ENCODE data around the gene QKI. TPM values are rescaled to one million over a fixed set of nuclear protein-coding genes. Genes with fewer than 3 reads are reported as not detected.
"Not testable (repeated sequence)": the region's sequence is repeated elsewhere in the genome, so short reads cannot be mapped to it uniquely, and the experiment has no call there.

QKI gene
- polyA plus RNA-seq, 1 donor (not counting 4 experiments of a cell fraction or from before 2014, with no cell fraction given): 53.3 TPM

DNA sequence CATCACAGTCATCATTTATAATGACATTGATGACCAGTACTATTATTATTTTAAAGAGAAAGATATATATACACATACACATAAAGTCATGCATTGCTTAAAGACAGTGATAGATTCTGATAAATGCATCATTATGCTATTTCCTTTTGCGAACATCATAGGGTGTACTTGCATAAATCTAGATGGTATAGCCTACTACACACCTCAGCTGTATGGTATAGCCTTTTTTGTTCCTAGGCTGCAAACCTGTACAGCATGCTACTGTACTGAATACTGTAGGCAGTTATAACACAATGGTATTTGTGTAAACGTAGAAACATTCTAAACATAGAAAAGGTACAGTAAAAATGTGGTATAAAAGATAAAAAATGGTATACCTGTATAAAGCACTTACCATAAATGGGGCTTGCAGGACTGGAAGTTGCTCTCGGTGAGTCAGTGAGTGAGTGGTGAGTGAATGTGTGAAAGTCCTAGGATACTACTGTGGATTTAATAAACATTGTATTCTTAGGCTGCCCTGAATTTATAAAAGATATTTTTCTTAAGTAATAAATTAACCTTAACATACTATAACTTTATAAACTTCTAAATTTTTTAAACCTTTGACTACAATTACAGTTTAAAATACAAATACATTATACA is 23.9 kb downstream of the QKI start:
- FAIRE-seq: peak; percentile 13
- dilution Hi-C loops (cut with MboI; ENCODE audit: extremely low pct_ligation_motif_present, low sequenced_read_pairs): no loop called here
- no peaks in the 10 kb centered on the region for H3K9me3 ChIP-seq (ENCODE audit: control insufficient read depth, low read depth, low read length)
- H2AFZ ChIP-seq (ENCODE audit: control insufficient read depth, low read length): no peak overlapping the region
- no peak overlapping the region for H3K4me3 ChIP-seq (ENCODE audit: control insufficient read depth in 2 of 3, extremely low read depth in 1 of 3, insufficient read depth in 2 of 3, low read depth in 1 of 3, low read length in 3 of 3)
- no peaks in the 10 kb centered on the region for H3K27me3 ChIP-seq (ENCODE audit: control insufficient read depth, extremely low read depth, insufficient read depth, low read length)
- peaks cover 12% of the 10 kb centered on the region for H4K20me1 ChIP-seq (ENCODE audit: control insufficient read depth, extremely low read depth, insufficient read depth, low read length)
- H3K36me3 ChIP-seq (ENCODE audit: control insufficient read depth in 2 of 2, extremely low read depth in 1 of 2, insufficient read depth in 2 of 2, low read length in 2 of 2): no peaks in the 10 kb centered on the region
- H3K9me1 ChIP-seq (ENCODE audit: control insufficient read depth, extremely low read depth, insufficient read depth, low read length): peaks cover 4% of the 10 kb centered on the region
- TF ChIP-seq, protein P1, sequence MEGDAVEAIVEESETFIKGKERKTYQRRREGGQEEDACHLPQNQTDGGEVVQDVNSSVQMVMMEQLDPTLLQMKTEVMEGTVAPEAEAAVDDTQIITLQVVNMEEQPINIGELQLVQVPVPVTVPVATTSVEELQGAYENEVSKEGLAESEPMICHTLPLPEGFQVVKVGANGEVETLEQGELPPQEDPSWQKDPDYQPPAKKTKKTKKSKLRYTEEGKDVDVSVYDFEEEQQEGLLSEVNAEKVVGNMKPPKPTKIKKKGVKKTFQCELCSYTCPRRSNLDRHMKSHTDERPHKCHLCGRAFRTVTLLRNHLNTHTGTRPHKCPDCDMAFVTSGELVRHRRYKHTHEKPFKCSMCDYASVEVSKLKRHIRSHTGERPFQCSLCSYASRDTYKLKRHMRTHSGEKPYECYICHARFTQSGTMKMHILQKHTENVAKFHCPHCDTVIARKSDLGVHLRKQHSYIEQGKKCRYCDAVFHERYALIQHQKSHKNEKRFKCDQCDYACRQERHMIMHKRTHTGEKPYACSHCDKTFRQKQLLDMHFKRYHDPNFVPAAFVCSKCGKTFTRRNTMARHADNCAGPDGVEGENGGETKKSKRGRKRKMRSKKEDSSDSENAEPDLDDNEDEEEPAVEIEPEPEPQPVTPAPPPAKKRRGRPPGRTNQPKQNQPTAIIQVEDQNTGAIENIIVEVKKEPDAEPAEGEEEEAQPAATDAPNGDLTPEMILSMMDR (optimal IDR thresholded peaks at IDR 0.05 in 1 of 3, IDR thresholded peaks at IDR 0.05 in 1 of 3, conservative IDR thresholded peaks at IDR 0.05 in 1 of 3; ENCODE audit: extremely low read depth in 1 of 3, insufficient read depth in 2 of 3, low read length in 3 of 3): no peak
- TF ChIP-seq EZH2 (IDR thresholded peaks at IDR 0.05; ENCODE audit: low read length): no peak
- peak overlapping the region; percentile 31 for H3K27ac ChIP-seq (ENCODE audit: control insufficient read depth, insufficient read depth, low read length)
- H3K9ac ChIP-seq (ENCODE audit: control insufficient read depth, extremely low read depth, insufficient read depth, low read length): no peak overlapping the region
- no peak for DNase-seq (ENCODE audit: low read depth, low spot score)
- peaks cover 21% of the 10 kb centered on the region for H3K4me1 ChIP-seq (ENCODE audit: control insufficient read depth, extremely low read depth, insufficient read depth, low read length)
- no peak overlapping the region for H3K4me2 ChIP-seq (ENCODE audit: control insufficient read depth, extremely low read depth, insufficient read depth, low read depth, low read length)
- H3K79me2 ChIP-seq (ENCODE audit: control insufficient read depth, insufficient read depth, low read length): peaks cover 95% of the 10 kb centered on the region

DNA sequence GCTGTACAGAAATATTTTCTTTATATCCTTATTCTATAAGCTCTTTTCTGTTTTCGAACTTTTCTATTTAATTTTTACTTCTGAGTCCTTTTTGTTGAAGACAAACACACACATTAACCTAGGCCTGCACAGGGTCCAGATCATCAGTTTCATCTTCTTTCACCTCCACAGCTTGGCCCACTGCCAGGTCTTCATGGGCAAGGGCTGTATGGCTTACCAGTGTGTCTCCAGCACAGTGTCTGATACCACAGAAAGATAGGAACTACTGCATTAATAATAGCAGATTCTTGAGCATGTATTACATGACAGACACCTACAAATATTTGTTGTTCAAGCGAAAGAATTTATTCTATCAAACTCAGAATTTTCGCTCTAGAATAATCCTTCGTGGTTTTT is 24.4 kb downstream of the QKI start:
- no peak for FAIRE-seq
- Histone ChIP-seq H3K36me3 (ENCODE audit: control insufficient read depth in 2 of 2, extremely low read depth in 1 of 2, insufficient read depth in 2 of 2, low read length in 2 of 2) (no peaks in the 10 kb centered on the region), H3K4me1 (ENCODE audit: control insufficient read depth, extremely low read depth, insufficient read depth, low read length) (peaks cover 21% of the 10 kb centered on the region), H3K9me3 (ENCODE audit: control insufficient read depth, low read depth, low read length) (no peaks in the 10 kb centered on the region), H3K27me3 (ENCODE audit: control insufficient read depth, extremely low read depth, insufficient read depth, low read length) (no peaks in the 10 kb centered on the region), H3K9ac (ENCODE audit: control insufficient read depth, extremely low read depth, insufficient read depth, low read length) (no peak overlapping the region), H3K4me2 (ENCODE audit: control insufficient read depth, extremely low read depth, insufficient read depth, low read depth, low read length) (no peak overlapping the region), H3K4me3 (ENCODE audit: control insufficient read depth in 2 of 3, extremely low read depth in 1 of 3, insufficient read depth in 2 of 3, low read depth in 1 of 3, low read length in 3 of 3) (no peak overlapping the region), H3K79me2 (ENCODE audit: control insufficient read depth, insufficient read depth, low read length) (peaks cover 95% of the 10 kb centered on the region), H4K20me1 (ENCODE audit: control insufficient read depth, extremely low read depth, insufficient read depth, low read length) (peaks cover 12% of the 10 kb centered on the region), H3K27ac (ENCODE audit: control insufficient read depth, insufficient read depth, low read length) (peak overlapping the region; percentile 31), H2AFZ (ENCODE audit: control insufficient read depth, low read length) (no peak overlapping the region), H3K9me1 (ENCODE audit: control insufficient read depth, extremely low read depth, insufficient read depth, low read length) (peaks cover 4% of the 10 kb centered on the region)
- no peak for TF ChIP-seq EZH2 (IDR thresholded peaks at IDR 0.05; ENCODE audit: low read length)
- TF ChIP-seq, protein P1 (optimal IDR thresholded peaks at IDR 0.05 in 1 of 3, IDR thresholded peaks at IDR 0.05 in 1 of 3, conservative IDR thresholded peaks at IDR 0.05 in 1 of 3; ENCODE audit: extremely low read depth in 1 of 3, insufficient read depth in 2 of 3, low read length in 3 of 3): no peak
- dilution Hi-C loops (cut with MboI; ENCODE audit: extremely low pct_ligation_motif_present, low sequenced_read_pairs): no loop called here
- DNase-seq (ENCODE audit: low read depth, low spot score): no peak

DNA sequence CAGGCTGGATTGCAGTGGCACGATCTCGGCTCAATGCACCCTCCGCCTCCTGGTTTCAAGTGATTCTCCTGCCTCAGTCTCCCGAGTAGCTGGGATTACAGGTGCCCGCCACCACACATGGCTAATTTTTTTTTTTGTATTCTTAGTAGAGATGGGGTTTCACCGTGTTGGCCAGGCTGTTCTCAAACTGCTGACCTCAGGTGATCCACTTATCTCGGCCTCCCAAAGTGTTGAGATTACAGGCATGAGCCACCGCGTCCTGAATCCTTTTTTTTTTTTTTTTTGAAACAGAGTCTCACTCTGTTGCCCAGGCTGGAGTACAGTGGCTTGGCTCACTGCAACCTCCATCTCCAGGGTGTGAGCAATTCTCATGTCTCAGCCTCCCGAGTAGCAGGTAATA is 24.9 kb downstream of the QKI start:
- H3K27me3 ChIP-seq (ENCODE audit: control insufficient read depth, extremely low read depth, insufficient read depth, low read length); FAIRE-seq; H3K9ac ChIP-seq (ENCODE audit: control insufficient read depth, extremely low read depth, insufficient read depth, low read length); DNase-seq (ENCODE audit: low read depth, low spot score); H3K4me3 ChIP-seq (ENCODE audit: control insufficient read depth in 2 of 3, extremely low read depth in 1 of 3, insufficient read depth in 2 of 3, low read depth in 1 of 3, low read length in 3 of 3); H3K9me3 ChIP-seq (ENCODE audit: control insufficient read depth, low read depth, low read length); H3K4me2 ChIP-seq (ENCODE audit: control insufficient read depth, extremely low read depth, insufficient read depth, low read depth, low read length); H2AFZ ChIP-seq (ENCODE audit: control insufficient read depth, low read length); H3K27ac ChIP-seq (ENCODE audit: control insufficient read depth, insufficient read depth, low read length); dilution Hi-C loops (cut with MboI; ENCODE audit: extremely low pct_ligation_motif_present, low sequenced_read_pairs); H3K9me1 ChIP-seq (ENCODE audit: control insufficient read depth, extremely low read depth, insufficient read depth, low read length); H3K36me3 ChIP-seq (ENCODE audit: control insufficient read depth in 2 of 2, extremely low read depth in 1 of 2, insufficient read depth in 2 of 2, low read length in 2 of 2): not testable (repeated sequence)
- peaks cover 95% of the 10 kb centered on the region for H3K79me2 ChIP-seq (ENCODE audit: control insufficient read depth, insufficient read depth, low read length)
- H4K20me1 ChIP-seq (ENCODE audit: control insufficient read depth, extremely low read depth, insufficient read depth, low read length): peaks cover 12% of the 10 kb centered on the region
- peaks cover 21% of the 10 kb centered on the region for H3K4me1 ChIP-seq (ENCODE audit: control insufficient read depth, extremely low read depth, insufficient read depth, low read length)

All from keratinocyte (primary cell).